A549 (cell line): ENCODE data around the gene CHST13. TPM values are rescaled to one million over a fixed set of nuclear protein-coding genes. Genes with fewer than 3 reads are reported as not detected.
A peak's percentile ranks its signal among the peaks of the same experiment; 100 is the strongest.

Source experiments
- ATAC-seq, 2 experiments: fragments of 200-7000 bp in 1 of 2; fragments of >200 bp in 1 of 2; cut with Nextera tagmentation in 1 of 2; cut with Tn5 transposase in 1 of 2; 3 replicates each; pipeline versions ENCODE4 v1.8.0 to v1.9.1; 2018 to 2020; ENCODE audit warnings: mild to moderate bottlenecking in 1 of 2, moderate library complexity in 1 of 2
- CTCF ChIA-PET: fragments of 300-600 bp; sonication (Branson Sonifier 250); formaldehyde crosslinking; extraction: SDS; loops from one replicate; lab custom pipeline; 2021; ENCODE audit warnings: antibody characterized with exemption, inconsistent platforms; lab: Yijun Ruan, JAX
- POLR2A ChIA-PET: fragments of 350-600 bp; formaldehyde crosslinking; extraction: SDS; loops from one replicate; lab custom pipeline; 2021; ENCODE audit warnings: antibody characterized with exemption, inconsistent platforms; lab: Yijun Ruan, JAX
- DNase-seq, 2 experiments: peaks; one replicate each; pipeline versions ENCODE4 v3.0.0 to v3.0.0-alpha.2; 2011 to 2016; ENCODE audit warnings: low read depth in 1 of 2, low spot score in 1 of 2
- FAIRE-seq: peaks from 2 replicates; lab custom pipeline; 2011; peaks lifted over from hg19 to GRCh38; lab: Jason Lieb, UNC
- H3K27ac ChIP-seq, 2 experiments: fragments of >200 bp; sonication (Bioruptor Twin); formaldehyde crosslinking; 3 replicates each; pipeline ENCODE4 v1.5.1; 2016 to 2017
- H3K4me1 ChIP-seq: fragments of >200 bp; sonication (Bioruptor Twin); formaldehyde crosslinking; 3 replicates; pipeline ENCODE4 v1.6.1; 2016
- H3K4me2 ChIP-seq: fragments of >200 bp; sonication (Bioruptor Twin); formaldehyde crosslinking; 3 replicates; pipeline ENCODE4 v1.6.1; 2016
- H3K4me3 ChIP-seq: fragments of >200 bp; sonication (Bioruptor Twin); formaldehyde crosslinking; 3 replicates; pipeline ENCODE4 v1.5.1; 2016
- H3K9me3 ChIP-seq: fragments of >200 bp; sonication (Bioruptor Twin); formaldehyde crosslinking; 3 replicates; pipeline ENCODE4 v1.6.1; 2016
- ATOH8 ChIP-seq: fragments of 250-450 bp; sonication (Bioruptor Pico); IDR thresholded peaks from 2 replicates; pipeline ENCODE4 v1.5.0; 2020; ENCODE audit warnings: low read depth, mild to moderate bottlenecking, moderate library complexity
- BHLHE40 ChIP-seq: IDR thresholded peaks from 2 replicates; pipeline ENCODE4 v1.6.1; 2012; ENCODE audit warnings: low read depth, low read length, inconsistent platforms
- CHD2 ChIP-seq: fragments of 150-350 bp; IDR thresholded peaks from 2 replicates; pipeline ENCODE4 v1.6.1; 2014; ENCODE audit warnings: low read length; ENCODE audit not compliant: partially characterized antibody
- HEYL ChIP-seq: fragments of 250-450 bp; sonication (Bioruptor Pico); IDR thresholded peaks from 2 replicates; pipeline ENCODE4 v1.8.0; 2021; ENCODE audit warnings: mild to moderate bottlenecking, moderate library complexity
- HMGXB4 ChIP-seq: fragments of 250-450 bp; sonication (Bioruptor Pico); IDR thresholded peaks from 2 replicates; pipeline ENCODE4 v1.5.0; 2021; ENCODE audit warnings: mild to moderate bottlenecking, moderate library complexity, borderline replicate concordance
- HOXA7 ChIP-seq: fragments of 250-450 bp; sonication (Bioruptor Pico); IDR thresholded peaks from 2 replicates; pipeline ENCODE4 v1.5.0; 2020; ENCODE audit warnings: mild to moderate bottlenecking, moderate library complexity
- HOXB5 ChIP-seq: fragments of 250-450 bp; sonication (Bioruptor Pico); IDR thresholded peaks from 2 replicates; pipeline ENCODE4 v1.5.0; 2020; ENCODE audit warnings: mild to moderate bottlenecking, moderate library complexity
- JUN ChIP-seq, 2 experiments: fragments of >200 bp; sonication (Bioruptor Twin); formaldehyde crosslinking; IDR thresholded peaks; 2 replicates in 1 of 2; 3 replicates in 1 of 2; pipeline ENCODE4 v1.6.1; 2016 to 2017
- MAFK ChIP-seq: fragments of 450-650 bp; IDR thresholded peaks from 2 replicates; pipeline ENCODE4 v1.6.1; 2014; ENCODE audit not compliant: partially characterized antibody
- MAZ ChIP-seq: fragments of 150-350 bp; IDR thresholded peaks from 2 replicates; pipeline ENCODE4 v1.6.1; 2014; ENCODE audit warnings: antibody characterized with exemption, low read depth, low read length, borderline replicate concordance
- NFE2L2 ChIP-seq: fragments of 150-350 bp; conservative IDR thresholded peaks from 2 replicates; pipeline ENCODE4 v1.6.1; 2014; ENCODE audit warnings: low read length
- NPAS2 ChIP-seq: fragments of 250-450 bp; sonication (Bioruptor Pico); IDR thresholded peaks from 2 replicates; pipeline ENCODE4 v1.8.0; 2022; ENCODE audit warnings: mild to moderate bottlenecking, moderate library complexity, borderline replicate concordance
- POLR2A ChIP-seq: IDR thresholded peaks from 2 replicates; pipeline ENCODE4 v1.6.1; 2012; ENCODE audit warnings: mild to moderate bottlenecking, low read length
- RARB ChIP-seq: fragments of 250-450 bp; sonication (Bioruptor Pico); IDR thresholded peaks from 2 replicates; pipeline ENCODE4 v1.8.0; 2021; ENCODE audit warnings: mild to moderate bottlenecking, moderate library complexity
- REST ChIP-seq: fragments of 200-600 bp; sonication (generic); IDR thresholded peaks from 2 replicates; pipeline ENCODE4 v1.6.1; 2016; ENCODE audit warnings: antibody characterized with exemption, mild to moderate bottlenecking, moderate library complexity
- RNF2 ChIP-seq: fragments of 200-600 bp; sonication (generic); IDR thresholded peaks from 2 replicates; pipeline ENCODE4 v1.6.1; 2016; ENCODE audit warnings: low read depth, mild to moderate bottlenecking, antibody characterized with exemption, moderate library complexity, borderline replicate concordance
- TP53 ChIP-seq: fragments of 250-450 bp; sonication (Bioruptor Pico); IDR thresholded peaks from 2 replicates; pipeline ENCODE4 v1.5.0; 2021; ENCODE audit warnings: mild to moderate bottlenecking, moderate library complexity
- ZC3H11A ChIP-seq: fragments of 450-650 bp; IDR thresholded peaks from 2 replicates; pipeline ENCODE4 v1.6.1; 2014; ENCODE audit warnings: antibody characterized with exemption, mild to moderate bottlenecking
- ZFP36 ChIP-seq: fragments of 450-650 bp; IDR thresholded peaks from 2 replicates; pipeline ENCODE4 v1.6.1; 2014; ENCODE audit warnings: borderline replicate concordance; ENCODE audit not compliant: partially characterized antibody
- WGBS: methylation state at CpG from one replicate; pipeline ENCODE4 v1.1.6; 2017; ENCODE audit errors: missing lambda C conversion rate; 5-methylcytosine and 5-hydroxymethylcytosine counted together
- polyA plus RNA-seq, 4 experiments: library from polyadenylated mRNA; depleted of rRNA in 3 of 4; stranded (reverse); fragments of >200 nt; fragmentation: RNase III in 1 of 4; extraction: RNeasy Plus Mini Kit Qiagen cat#74134 plus additional on column Dnase treatment in 1 of 4; gene quantifications; 2 replicates in 3 of 4; 3 replicates in 1 of 4; pipeline ENCODE4 v1.2.3, GENCODE V29; 2011 to 2017

CHST13 gene
- polyA plus RNA-seq, 2 of the 4 experiments (the other 2 are of a cell fraction) = 0.30 to 0.59 TPM

- H3K27ac ChIP-seq = no peak overlapping the region
- DNase-seq (no peak), ATAC-seq (0 out of 6 replicates have a peak, but pooled peaks of 1 of the 2 experiments have one; percentile 11), FAIRE-seq (no peak)
- no peak overlapping the region for H3K4me3 ChIP-seq
- TF ChIP-seq JUN (IDR thresholded peaks at IDR 0.05) (no peak), POLR2A (no peak), CHD2 (no peak), RNF2 (no peak), ATOH8 (CRISPR knock-in tag) (no peak), NFE2L2 (no peak), HEYL (no peak), ZFP36 (no peak), MAZ (no peak)
- no peaks in the 10 kb centered on the region for H3K4me1 ChIP-seq
- 27% methylated on average over 4 of the region's 12 CpGs for WGBS
- H3K9me3 ChIP-seq = no peaks in the 10 kb centered on the region
- ChIA-PET CTCF (interaction anchor here (0.6 to 3.4 kb wide), 2 partner anchors 9 to 1092 kb away, joined by 3 to 14 read pairs; no protein-coding TSS in a partner anchor), POLR2A (no interaction called here)
- H3K4me2 ChIP-seq = no peak overlapping the region
Measured at GRCh38 chr3:126512916-126513650, 10.9 kb upstream of the CHST13 start.

- 66% methylated on average over 9 of the region's 11 CpGs for WGBS
- ATAC-seq (no peak), DNase-seq (no peak), FAIRE-seq (no peak)
- Histone ChIP-seq H3K9me3 (no peaks in the 10 kb centered on the region), H3K4me3 (no peak overlapping the region), H3K4me1 (no peaks in the 10 kb centered on the region), H3K4me2 (no peak overlapping the region), H3K27ac (no peak overlapping the region)
- ChIA-PET POLR2A (no interaction called here), CTCF (interaction anchor here (3.4 kb wide), 1 partner anchor 8 kb away, joined by 14 read pairs; no protein-coding TSS in a partner anchor)
- TF ChIP-seq ZC3H11A (no peak), BHLHE40 (no peak), HOXA7 (no peak), TP53 (CRISPR knock-in tag) (no peak), HOXB5 (CRISPR knock-in tag) (no peak), JUN (IDR thresholded peaks at IDR 0.05) (no peak), NPAS2 (CRISPR knock-in tag) (no peak), HMGXB4 (CRISPR knock-in tag) (no peak), REST (no peak), MAFK (no peak), RARB (no peak)
Measured at GRCh38 chr3:126514161-126514560, 9.8 kb upstream of the CHST13 start.
